Measurements from ENCODE around the gene PSMB7. TPM values are rescaled to one million over a fixed set of nuclear protein-coding genes. Genes with fewer than 3 reads are reported as not detected.
A peak's percentile ranks its signal among the peaks of the same experiment; 100 is the strongest.

PSMB7 gene
- total and polyA plus RNA-seq, 2 of the 8 experiments (the other 6 are each of a cell fraction or from before 2014, with no cell fraction given): 222 to 357 TPM

- Histone ChIP-seq H3K18ac (ENCODE audit: extremely low read depth, low read length) (no peak overlapping the region), H3K36me3 (ENCODE audit: control insufficient read depth in 2 of 4, insufficient read depth in 4 of 4, low read length in 3 of 4) (peaks cover 9 to 40% (median 18%) of the 10 kb centered on the region in 4 experiments), H3K27ac (ENCODE audit: low read depth, low read length) (no peak overlapping the region), H3K79me1 (ENCODE audit: low read depth, low read length) (peaks cover 3% of the 10 kb centered on the region; the same call in 1 of the 2 replicates), H3K79me2 (ENCODE audit: control insufficient read depth in 1 of 2, insufficient read depth in 2 of 2, low read length in 2 of 2) (no peaks in the 10 kb centered on the region), H4K5ac (ENCODE audit: insufficient read length, low read depth, low read length) (no peak overlapping the region), H3K23ac (ENCODE audit: insufficient read length) (no peak overlapping the region), H3K14ac (ENCODE audit: insufficient read length) (no peak overlapping the region), H3K27me3 (replicated peaks in 1 of 4; ENCODE audit: control insufficient read depth in 3 of 4, extremely low read depth in 1 of 4, insufficient read depth in 3 of 4, low read length in 3 of 4) (no peaks in the 10 kb centered on the region), H2AK5ac (ENCODE audit: low read depth, low read length) (no peak overlapping the region), H4K91ac (replicated peaks; ENCODE audit: insufficient read length, low read length) (no peak overlapping the region), H3K4me1 (replicated peaks in 1 of 4; ENCODE audit: control insufficient read depth in 3 of 4, insufficient read depth in 4 of 4, low read length in 3 of 4) (peaks cover 0 to 4% (median 0%) of the 10 kb centered on the region in 4 experiments; a peak in 1 of 7 replicates), H4K8ac (ENCODE audit: extremely low read depth, insufficient read depth, low read length) (no peak overlapping the region), H3K4me3 (ENCODE audit: extremely low read depth in 1 of 4, insufficient read depth in 2 of 4, low read depth in 3 of 4, low read length in 4 of 4) (no peak overlapping the region), H2BK15ac (ENCODE audit: low read length) (no peak overlapping the region), H3K9me3 (ENCODE audit: insufficient read depth in 2 of 2, low read depth in 1 of 2, low read length in 1 of 2) (no peaks in the 10 kb centered on the region), H3K9ac (replicated peaks in 1 of 4; ENCODE audit: extremely low read depth in 1 of 4, low read depth in 3 of 4, low read length in 3 of 4) (no peak overlapping the region), H2BK20ac (ENCODE audit: low read length) (no peak overlapping the region), H3K23me2 (ENCODE audit: low read depth, low read length) (no peaks in the 10 kb centered on the region), H3K4ac (replicated peaks; ENCODE audit: insufficient read length, low read depth, low read length) (no peak overlapping the region), H2AFZ (ENCODE audit: low read length) (no peak overlapping the region), H3K56ac (replicated peaks; ENCODE audit: insufficient read length, low read depth, low read length) (no peak overlapping the region), H2BK120ac (replicated peaks; ENCODE audit: low read depth, low read length) (no peak overlapping the region), H2BK5ac (ENCODE audit: low read depth, low read length) (no peak overlapping the region), H4K20me1 (replicated peaks in 1 of 2; ENCODE audit: control insufficient read depth in 1 of 2, insufficient read depth in 2 of 2, low read length in 2 of 2) (peaks cover 4 to 15% of the 10 kb centered on the region in 2 experiments), H2BK12ac (ENCODE audit: low read depth, low read length) (no peak overlapping the region), H3K4me2 (ENCODE audit: insufficient read depth in 1 of 2, low read depth in 2 of 2, low read length in 2 of 2) (no peak overlapping the region)
- POLR2A ChIA-PET (ENCODE audit: partially characterized antibody): interaction anchor here (1.2 to 4.1 kb wide), 3 partner anchors 8 to 12 kb away, joined by 3 to 15 read pairs (median 3); no protein-coding TSS in a partner anchor
- WGBS, 2 experiments (ENCODE audit: extremely low coverage in 1 of 2, insufficient coverage in 1 of 2, insufficient read length in 1 of 2, insufficient replicate concordance in 2 of 2, low coverage in 1 of 2, low lambda C conversion rate in 2 of 2, missing lambda C conversion rate in 1 of 2): 92% methylated on average over 25 of the region's 25 CpGs; no CpG with 5 or more reads in 1 of the 2 experiments
- DNase-seq (ENCODE audit: low read depth in 1 of 2, low spot score in 2 of 2) (no peak), FAIRE-seq (no peak)
- CTCF ChIA-PET (ENCODE audit: partially characterized antibody): interaction anchor here (0.6 to 1.6 kb wide), 6 partner anchors 10 to 502 kb away, joined by 3 to 4 read pairs (median 4); no protein-coding TSS in a partner anchor
- no peak for TF ChIP-seq TAF7 (optimal IDR thresholded peaks at IDR 0.05; ENCODE audit: borderline replicate concordance, low read depth, low read length)
- no peak for TF ChIP-seq CREB1 (IDR thresholded peaks at IDR 0.05)
- no peak for TF ChIP-seq SIN3A (conservative IDR thresholded peaks at IDR 0.05 in 1 of 2, IDR thresholded peaks at IDR 0.05 in 1 of 2; ENCODE audit: low read depth in 1 of 2, low read length in 2 of 2)
- 0 out of 3 replicates have a peak, but pooled peaks of 1 of the 2 experiments have one; percentile 39 for TF ChIP-seq POLR2A (IDR thresholded peaks at IDR 0.05; ENCODE audit: control extremely low read depth in 1 of 2, low read depth in 2 of 2, low read length in 2 of 2)
These were observed 65.4 kb downstream of the PSMB7 start for GRCh38 chr9:124349675-124350493.

Data from H1 (cell line).